GM10847 (cell line): ENCODE measurements around the gene ITGB2.

Experiments
- POLR2A ChIP-seq: IDR thresholded peaks from 2 replicates; pipeline ENCODE4 v1.6.1; 2011; ENCODE audit not compliant: insufficient read length; ENCODE audit errors: extremely low read depth

Gene ITGB2

GRCh38 chr21:44870748-44871495, 49.8 kb downstream of the ITGB2 start:
- TF ChIP-seq POLR2A, result no peak

GRCh38 chr21:44869781-44870747, 50.6 kb downstream of the ITGB2 start:
- TF ChIP-seq POLR2A, result no peak

- TF ChIP-seq POLR2A, result no peak
These were observed 52.0 kb downstream of the ITGB2 start for GRCh38 chr21:44868707-44869106.

GRCh38 chr21:44867999-44868700, 52.5 kb downstream of the ITGB2 start:
- no peak for TF ChIP-seq POLR2A

- no peak for TF ChIP-seq POLR2A
These were observed 53.2 kb downstream of the ITGB2 start for GRCh38 chr21:44867464-44867863.

- TF ChIP-seq POLR2A, result no peak
These were observed 53.9 kb downstream of the ITGB2 start for GRCh38 chr21:44866780-44867179.

GRCh38 chr21:44865561-44866280, 55.0 kb downstream of the ITGB2 start:
- TF ChIP-seq POLR2A, result no peak

GRCh38 chr21:44862869-44863685, 57.6 kb downstream of the ITGB2 start:
- TF ChIP-seq POLR2A, result no peak

GRCh38 chr21:44858791-44859190, 61.9 kb downstream of the ITGB2 start:
- no peak for TF ChIP-seq POLR2A

GRCh38 chr21:44858291-44858690, 62.4 kb downstream of the ITGB2 start:
- TF ChIP-seq POLR2A, result no peak

- no peak for TF ChIP-seq POLR2A
These were observed 63.4 kb downstream of the ITGB2 start for GRCh38 chr21:44857127-44857892.

- no peak for TF ChIP-seq POLR2A
These were observed 64.6 kb downstream of the ITGB2 start for GRCh38 chr21:44856131-44856530.

GRCh38 chr21:44855572-44855971, 65.1 kb downstream of the ITGB2 start:
- no peak for TF ChIP-seq POLR2A
